ENCODE results near the gene CDH8.

CDH8 gene

DNA sequence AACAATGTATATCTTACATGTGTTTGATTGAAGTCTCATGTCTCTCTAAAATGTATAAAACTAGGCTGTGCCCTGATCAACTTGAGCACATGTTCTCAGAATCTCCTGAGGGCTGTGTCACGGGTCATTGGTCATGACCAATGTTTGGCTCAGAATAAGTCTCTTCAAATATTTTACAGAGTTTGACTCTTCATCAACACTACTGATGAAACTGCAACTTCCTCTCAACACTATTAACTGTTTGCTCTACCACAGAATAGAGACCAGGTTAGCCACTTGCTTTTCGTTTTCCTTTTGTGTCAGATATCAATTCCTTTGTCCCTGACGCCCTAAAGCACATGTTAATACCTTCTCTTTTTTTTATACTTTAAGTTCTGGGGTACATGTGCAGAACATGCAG is 358.1 kb downstream of the CDH8 start:
- no peaks in the 10 kb centered on the region; the same call in 1 of the 2 replicates for H3K9me3 ChIP-seq (ENCODE audit: control insufficient read depth, insufficient read depth, low read length)
- no peak overlapping the region for H3K9ac ChIP-seq (ENCODE audit: low read depth, low read length)
- no peaks in the 10 kb centered on the region for H3K36me3 ChIP-seq (ENCODE audit: insufficient read depth, low read length)
- peaks cover 4% of the 10 kb centered on the region; the same call in 1 of the 2 replicates for H3K4me1 ChIP-seq (ENCODE audit: insufficient read depth, low read length)

DNA sequence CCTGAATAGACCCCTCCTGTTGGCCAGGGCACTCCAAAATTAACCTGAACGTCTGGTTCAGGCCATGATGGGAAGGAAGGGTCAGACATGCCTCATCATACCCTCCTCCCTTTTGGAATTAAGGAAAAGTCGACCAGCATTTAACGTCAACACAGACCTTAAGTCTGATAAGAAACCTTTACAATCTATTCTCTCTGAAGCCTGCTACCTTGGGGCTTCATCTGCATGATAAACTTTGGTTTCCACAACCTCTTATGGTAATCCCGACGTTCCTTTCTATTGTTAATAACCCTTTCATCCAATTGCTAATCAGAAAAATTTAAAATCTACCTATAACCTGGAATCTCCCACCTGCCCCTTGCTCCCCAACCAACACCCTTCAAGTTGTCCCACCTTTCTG is 358.5 kb downstream of the CDH8 start:
- Histone ChIP-seq H3K9me3 (ENCODE audit: control insufficient read depth, insufficient read depth, low read length) (no peaks in the 10 kb centered on the region; the same call in 1 of the 2 replicates), H3K4me1 (ENCODE audit: insufficient read depth, low read length) (peaks cover 4% of the 10 kb centered on the region; the same call in 1 of the 2 replicates), H3K36me3 (ENCODE audit: insufficient read depth, low read length) (no peaks in the 10 kb centered on the region), H3K9ac (ENCODE audit: low read depth, low read length) (no peak overlapping the region)

DNA sequence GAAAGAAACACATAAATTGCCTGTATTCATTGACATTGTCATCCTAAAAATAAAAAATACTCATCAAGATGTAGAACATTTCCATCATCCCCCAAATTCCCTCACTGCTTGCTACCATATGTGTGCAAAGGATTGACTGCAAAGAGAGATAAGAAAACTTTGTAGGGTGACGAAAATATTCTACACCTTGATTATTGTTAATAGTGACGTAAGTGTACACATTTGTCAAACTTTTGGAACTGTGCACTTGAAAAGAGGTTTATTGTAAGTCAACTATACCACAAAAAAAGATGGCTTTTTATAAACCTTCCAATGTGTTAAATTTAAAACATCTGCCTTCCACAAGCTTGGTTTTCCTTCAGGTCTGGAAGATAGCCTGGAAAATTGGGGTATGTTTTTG is 359.5 kb downstream of the CDH8 start:
- Histone ChIP-seq H3K9ac (ENCODE audit: low read depth, low read length) (no peak overlapping the region), H3K4me1 (ENCODE audit: insufficient read depth, low read length) (peaks cover 4% of the 10 kb centered on the region; the same call in 1 of the 2 replicates), H3K9me3 (ENCODE audit: control insufficient read depth, insufficient read depth, low read length) (no peaks in the 10 kb centered on the region; the same call in 1 of the 2 replicates), H3K36me3 (ENCODE audit: insufficient read depth, low read length) (no peaks in the 10 kb centered on the region)

DNA sequence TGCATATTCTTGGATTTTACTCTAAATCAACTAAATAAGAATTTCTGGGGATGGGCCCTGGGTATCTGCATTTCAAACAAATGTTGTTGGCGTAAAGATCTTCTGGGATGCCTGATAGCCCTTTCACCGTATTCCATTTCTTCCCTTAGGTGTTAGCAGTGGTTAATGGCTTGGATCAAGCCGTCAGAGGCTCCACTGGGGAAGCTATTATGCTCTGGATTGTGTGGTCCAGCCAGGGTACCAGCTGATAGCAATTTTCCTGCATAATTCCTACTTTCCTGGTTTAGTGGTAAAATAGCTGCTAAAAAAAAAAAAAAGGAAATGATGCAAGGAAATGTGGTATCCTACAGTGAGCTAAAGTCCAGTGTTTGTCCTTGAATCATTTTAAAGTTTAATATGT is 365.1 kb downstream of the CDH8 start:
- no peaks in the 10 kb centered on the region for H3K4me1 ChIP-seq (ENCODE audit: insufficient read depth, low read length)
- no peak overlapping the region for H3K9ac ChIP-seq (ENCODE audit: low read depth, low read length)
- no peaks in the 10 kb centered on the region for H3K9me3 ChIP-seq (ENCODE audit: control insufficient read depth, insufficient read depth, low read length)
- no peaks in the 10 kb centered on the region for H3K36me3 ChIP-seq (ENCODE audit: insufficient read depth, low read length)

DNA sequence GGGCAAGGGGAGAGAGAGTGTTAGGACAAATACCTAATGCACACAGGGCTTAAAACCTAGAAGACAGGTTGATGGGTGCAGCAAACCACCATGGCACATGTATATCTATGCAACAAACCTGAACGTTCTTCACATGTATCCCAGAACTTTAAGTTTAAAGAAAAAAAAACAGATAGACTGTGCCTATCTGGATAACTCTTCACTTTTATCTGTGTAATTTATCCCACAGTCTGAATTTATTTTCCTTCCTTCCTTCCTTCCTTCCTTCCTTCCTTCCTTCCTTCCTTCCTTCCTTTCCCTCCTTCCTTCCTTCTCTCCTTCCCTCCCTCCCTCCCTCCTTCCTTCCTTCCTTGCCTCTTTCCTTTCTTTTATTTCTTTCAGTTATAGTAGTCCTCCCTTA is 370.7 kb downstream of the CDH8 start:
- Histone ChIP-seq H3K9ac (ENCODE audit: low read depth, low read length) (no peak overlapping the region), H3K36me3 (ENCODE audit: insufficient read depth, low read length) (no peaks in the 10 kb centered on the region), H3K9me3 (ENCODE audit: control insufficient read depth, insufficient read depth, low read length) (no peaks in the 10 kb centered on the region), H3K4me1 (ENCODE audit: insufficient read depth, low read length) (no peaks in the 10 kb centered on the region)

DNA sequence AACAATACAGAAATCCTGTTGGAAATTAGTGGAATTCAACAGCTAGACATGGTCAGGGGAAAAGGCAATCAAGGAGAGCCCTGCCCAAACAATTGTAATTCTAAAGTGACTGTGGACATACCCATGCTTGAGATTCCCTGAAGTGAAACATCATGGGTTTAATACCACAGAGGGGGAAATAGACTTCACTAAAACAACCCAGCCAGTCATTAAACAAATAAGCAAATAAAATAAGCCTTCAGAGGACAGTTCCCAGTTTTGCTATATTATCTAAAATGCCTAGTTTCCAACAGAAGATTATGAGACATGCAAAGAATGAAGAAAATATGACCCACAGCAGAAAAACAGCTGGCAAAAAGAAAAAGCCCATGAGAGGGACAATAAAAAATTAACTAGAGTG is 376.3 kb downstream of the CDH8 start:
- no peak overlapping the region for H3K9ac ChIP-seq (ENCODE audit: low read depth, low read length)
- no peaks in the 10 kb centered on the region for H3K9me3 ChIP-seq (ENCODE audit: control insufficient read depth, insufficient read depth, low read length)
- H3K36me3 ChIP-seq (ENCODE audit: insufficient read depth, low read length): no peaks in the 10 kb centered on the region
- no peaks in the 10 kb centered on the region for H3K4me1 ChIP-seq (ENCODE audit: insufficient read depth, low read length)

DNA sequence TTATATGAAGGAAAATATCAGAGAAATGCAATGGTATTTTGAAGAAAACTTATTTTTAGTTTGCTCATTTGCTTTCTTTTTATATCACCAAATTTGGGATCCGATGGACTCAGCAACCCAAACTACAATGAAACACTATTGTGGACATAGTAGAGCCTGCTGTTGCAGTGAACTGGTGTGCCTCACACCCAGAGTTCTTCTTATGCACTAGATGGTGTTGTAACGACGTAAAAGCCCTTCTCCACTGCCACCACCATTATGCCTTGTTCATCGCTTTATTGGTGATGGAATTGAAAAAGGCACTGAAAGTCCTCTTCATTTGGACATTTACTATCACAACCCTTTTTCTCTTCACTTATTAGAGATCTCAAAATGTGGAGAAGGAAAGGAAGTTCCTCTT is 381.3 kb downstream of the CDH8 start:
- Histone ChIP-seq H3K9me3 (ENCODE audit: control insufficient read depth, insufficient read depth, low read length) (no peaks in the 10 kb centered on the region), H3K4me1 (ENCODE audit: insufficient read depth, low read length) (no peaks in the 10 kb centered on the region), H3K36me3 (ENCODE audit: insufficient read depth, low read length) (no peaks in the 10 kb centered on the region), H3K9ac (ENCODE audit: low read depth, low read length) (no peak overlapping the region)

DNA sequence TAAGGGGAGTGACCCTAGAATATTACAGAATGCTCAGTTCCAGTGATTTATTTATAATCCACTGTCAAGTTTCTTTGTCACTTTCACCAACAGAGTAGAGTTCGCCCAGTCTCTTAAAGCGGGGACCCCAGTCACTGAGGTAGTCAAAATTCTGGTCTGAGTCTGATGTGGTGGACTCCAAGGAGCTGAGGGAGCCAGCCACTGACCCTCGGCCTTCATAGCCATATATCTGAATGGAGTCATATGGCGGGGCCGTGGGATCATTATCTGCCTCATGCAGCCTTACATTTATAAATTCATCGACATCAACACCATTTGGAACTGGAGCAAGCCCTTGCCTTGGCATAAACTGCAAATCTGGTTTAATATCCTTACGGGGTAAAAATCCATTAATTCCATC is 382.7 kb downstream of the CDH8 start:
- H3K9me3 ChIP-seq (ENCODE audit: control insufficient read depth, insufficient read depth, low read length): no peaks in the 10 kb centered on the region
- H3K36me3 ChIP-seq (ENCODE audit: insufficient read depth, low read length): no peaks in the 10 kb centered on the region
- no peaks in the 10 kb centered on the region for H3K4me1 ChIP-seq (ENCODE audit: insufficient read depth, low read length)
- no peak overlapping the region for H3K9ac ChIP-seq (ENCODE audit: low read depth, low read length)

DNA sequence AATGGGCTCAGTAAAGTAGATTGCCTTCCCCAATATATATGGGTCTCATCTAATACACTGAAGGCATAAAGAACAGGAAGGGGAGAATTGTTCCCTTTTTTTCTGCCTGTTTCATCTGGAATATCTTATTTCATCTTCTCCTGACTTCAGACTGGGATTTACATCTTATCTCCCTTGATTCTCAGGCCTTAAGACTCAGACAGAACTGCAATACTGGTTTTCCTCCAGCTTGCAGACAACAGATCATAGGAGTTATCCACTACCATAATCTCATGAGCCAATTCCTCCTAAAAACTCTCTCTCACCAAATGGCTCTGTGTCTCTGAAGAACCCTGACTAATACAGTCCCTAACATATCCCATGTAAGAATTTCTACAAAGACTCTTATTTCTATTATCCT is 390.7 kb downstream of the CDH8 start:
- H3K4me1 ChIP-seq (ENCODE audit: insufficient read depth, low read length): no peaks in the 10 kb centered on the region
- H3K9ac ChIP-seq (ENCODE audit: low read depth, low read length): no peak overlapping the region
- H3K36me3 ChIP-seq (ENCODE audit: insufficient read depth, low read length): no peaks in the 10 kb centered on the region
- H3K9me3 ChIP-seq (ENCODE audit: control insufficient read depth, insufficient read depth, low read length): no peaks in the 10 kb centered on the region

DNA sequence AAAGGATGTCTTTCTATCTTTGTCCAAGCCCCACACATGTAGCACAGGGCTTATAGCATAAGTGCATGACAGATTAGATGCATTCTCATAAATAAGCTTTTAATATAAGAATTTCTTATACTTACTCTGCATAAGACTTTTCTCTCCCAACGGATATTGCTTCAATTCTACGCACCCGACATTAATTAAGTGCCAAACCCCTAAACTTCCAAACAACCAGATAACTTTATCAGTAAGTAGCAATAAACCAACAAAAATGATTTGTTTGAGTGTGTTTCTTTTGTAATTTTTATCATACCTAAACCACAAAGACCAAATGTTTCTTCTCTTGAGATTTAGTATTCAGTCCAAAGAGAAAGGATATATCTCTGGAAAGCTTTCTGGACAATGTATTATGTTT is 391.5 kb downstream of the CDH8 start:
- no peaks in the 10 kb centered on the region for H3K36me3 ChIP-seq (ENCODE audit: insufficient read depth, low read length)
- no peak overlapping the region for H3K9ac ChIP-seq (ENCODE audit: low read depth, low read length)
- H3K9me3 ChIP-seq (ENCODE audit: control insufficient read depth, insufficient read depth, low read length): no peaks in the 10 kb centered on the region
- no peaks in the 10 kb centered on the region for H3K4me1 ChIP-seq (ENCODE audit: insufficient read depth, low read length)

DNA sequence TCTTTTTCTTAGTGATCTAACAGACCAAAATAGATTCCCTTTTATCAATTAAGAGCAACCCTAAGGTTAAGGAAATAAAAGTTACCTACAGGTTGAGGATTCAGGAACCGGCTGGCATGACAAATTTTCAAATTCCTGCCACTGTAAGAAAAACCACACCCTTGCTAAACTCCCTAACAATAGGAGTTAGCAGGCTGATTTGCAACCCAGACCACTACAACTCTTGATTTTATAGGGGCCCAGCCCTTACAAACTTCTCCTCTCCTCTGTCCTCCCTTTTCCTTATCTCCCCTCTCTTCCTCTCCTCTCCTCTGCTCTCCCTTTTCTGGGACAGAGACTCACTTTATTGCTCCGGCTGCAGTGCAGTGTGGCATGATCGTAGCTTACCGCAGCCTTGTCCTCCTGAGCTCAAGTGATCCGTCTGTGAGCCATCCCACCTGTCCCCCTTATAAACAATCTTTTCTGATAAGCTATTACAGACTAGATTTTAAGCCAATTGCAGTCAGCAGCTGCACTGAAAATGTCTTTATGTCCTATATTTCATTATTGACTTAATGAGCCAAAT is 418.9 kb downstream of the CDH8 start:
- Histone ChIP-seq H3K4me1 (ENCODE audit: insufficient read depth, low read length) (peaks cover 10% of the 10 kb centered on the region; the same call in 1 of the 2 replicates), H3K9ac (ENCODE audit: low read depth, low read length) (no peak overlapping the region), H3K36me3 (ENCODE audit: insufficient read depth, low read length) (no peaks in the 10 kb centered on the region), H3K9me3 (ENCODE audit: control insufficient read depth, insufficient read depth, low read length) (no peaks in the 10 kb centered on the region)

DNA sequence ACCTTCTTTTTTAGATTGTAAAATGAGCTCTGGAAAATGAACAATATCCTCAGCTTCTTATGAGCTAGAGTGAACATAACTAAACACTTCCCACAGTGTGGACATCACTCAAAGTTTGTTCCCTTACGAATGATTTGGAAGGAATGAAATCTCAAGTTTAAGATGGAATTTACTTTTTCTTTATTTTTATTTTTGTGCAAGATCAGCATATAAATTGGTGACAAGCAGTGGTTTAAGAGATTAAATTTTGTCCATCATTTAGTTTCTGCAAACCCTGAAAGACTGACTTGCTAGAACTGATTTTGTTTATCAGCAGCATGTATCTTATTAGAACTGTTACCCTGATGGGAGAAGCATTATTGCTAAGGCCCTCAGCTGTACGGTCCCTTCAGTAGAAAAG is 420.1 kb downstream of the CDH8 start:
- Histone ChIP-seq H3K9ac (ENCODE audit: low read depth, low read length) (no peak overlapping the region), H3K9me3 (ENCODE audit: control insufficient read depth, insufficient read depth, low read length) (no peaks in the 10 kb centered on the region), H3K36me3 (ENCODE audit: insufficient read depth, low read length) (no peaks in the 10 kb centered on the region), H3K4me1 (ENCODE audit: insufficient read depth, low read length) (peaks cover 10% of the 10 kb centered on the region; the same call in 1 of the 2 replicates)

DNA sequence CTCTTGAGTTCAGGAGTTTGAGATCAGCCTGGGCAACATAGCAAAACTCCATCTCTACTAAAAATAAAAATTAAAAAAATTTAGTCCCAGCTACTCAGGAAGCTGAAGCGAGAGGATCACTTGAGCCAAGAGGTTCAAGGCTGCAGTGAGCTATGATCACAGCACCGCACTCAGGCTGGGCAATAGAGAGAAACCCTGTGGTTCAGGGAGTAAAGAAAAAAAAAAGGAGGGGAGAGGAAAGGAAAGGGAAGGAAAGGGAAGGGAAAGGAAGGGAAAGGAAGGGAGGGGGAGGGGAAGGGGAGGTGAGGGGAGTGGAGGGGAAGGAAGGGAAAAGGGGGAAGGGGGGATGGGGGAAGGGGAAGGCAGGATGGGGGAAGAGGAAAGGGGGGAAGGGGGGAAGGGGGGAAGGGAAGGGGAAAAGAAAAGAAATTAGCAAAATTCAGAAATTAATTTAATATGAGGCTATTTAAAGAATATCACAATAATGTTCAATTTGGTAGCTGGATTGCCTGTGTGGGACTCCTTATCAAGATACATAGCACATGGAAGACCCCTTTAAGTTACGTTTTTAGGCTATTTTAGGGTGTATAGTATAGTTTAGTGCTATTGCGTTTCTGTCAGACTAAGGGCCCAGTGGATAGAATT is 424.3 kb downstream of the CDH8 start:
- Histone ChIP-seq H3K9ac (ENCODE audit: low read depth, low read length) (no peak overlapping the region), H3K4me1 (ENCODE audit: insufficient read depth, low read length) (peaks cover under 1% of the 10 kb centered on the region; the same call in 1 of the 2 replicates), H3K9me3 (ENCODE audit: control insufficient read depth, insufficient read depth, low read length) (no peaks in the 10 kb centered on the region), H3K36me3 (ENCODE audit: insufficient read depth, low read length) (no peaks in the 10 kb centered on the region)

DNA sequence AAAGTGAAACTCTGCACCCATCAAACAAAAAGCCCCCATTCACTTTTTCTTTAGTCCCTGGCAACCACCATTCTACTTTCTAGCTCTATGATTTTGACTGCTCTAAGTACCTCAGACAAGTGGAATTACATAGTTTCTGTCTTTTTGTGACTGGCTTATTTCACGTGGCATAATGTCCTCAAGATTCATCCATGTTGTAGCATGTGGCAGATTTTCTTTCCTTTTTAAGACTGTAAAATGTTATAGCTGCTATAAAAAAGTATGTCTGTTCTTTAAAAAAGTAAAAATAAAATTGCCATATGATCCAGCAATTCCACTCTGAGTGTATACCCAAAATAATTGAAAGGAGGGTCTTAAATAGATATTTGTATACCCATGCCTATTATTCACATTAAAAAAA is 429.7 kb downstream of the CDH8 start:
- Histone ChIP-seq H3K36me3 (ENCODE audit: insufficient read depth, low read length) (no peaks in the 10 kb centered on the region), H3K4me1 (ENCODE audit: insufficient read depth, low read length) (no peaks in the 10 kb centered on the region), H3K9ac (ENCODE audit: low read depth, low read length) (no peak overlapping the region), H3K9me3 (ENCODE audit: control insufficient read depth, insufficient read depth, low read length) (no peaks in the 10 kb centered on the region)

Data from ES-I3 (cell line).